PFSK-1 (cell line): ENCODE results near the gene NAMPT.

Experiments
- POLR2AphosphoS5 ChIP-seq: IDR thresholded peaks from 2 replicates; pipeline ENCODE4 v1.6.1; 2012; ENCODE audit warnings: low read depth, mild to moderate bottlenecking, control low read depth, low read length, moderate library complexity
- REST ChIP-seq, 2 experiments: IDR thresholded peaks; 2 replicates each; pipeline versions ENCODE4 v1.6.1 to v1.8.0; 2011 to 2012; ENCODE audit warnings: low read depth in 2 of 2, low read length in 2 of 2, control low read depth in 1 of 2, inconsistent platforms in 1 of 2, mild to moderate bottlenecking in 1 of 2, moderate library complexity in 1 of 2; ENCODE audit not compliant: insufficient read depth in 1 of 2
- SIN3A ChIP-seq: IDR thresholded peaks from 2 replicates; pipeline ENCODE4 v1.6.1; 2012; ENCODE audit warnings: mild to moderate bottlenecking, low read length, moderate library complexity, borderline replicate concordance; ENCODE audit not compliant: insufficient read depth

GRCh38 chr7:106236065-106236464 is 48.7 kb downstream of the NAMPT start:
- TF ChIP-seq REST (IDR thresholded peaks at IDR 0.05; ENCODE audit: insufficient read depth in 1 of 2, low read depth in 2 of 2, low read length in 2 of 2): no peak
- TF ChIP-seq POLR2AphosphoS5: no peak
- TF ChIP-seq SIN3A: no peak
